ENCODE data around the gene TM7SF2.

TM7SF2 gene

GRCh38 chr11:65159012-65159411, 47.3 kb downstream of the TM7SF2 start:
- no peak for DNase-seq

DNA sequence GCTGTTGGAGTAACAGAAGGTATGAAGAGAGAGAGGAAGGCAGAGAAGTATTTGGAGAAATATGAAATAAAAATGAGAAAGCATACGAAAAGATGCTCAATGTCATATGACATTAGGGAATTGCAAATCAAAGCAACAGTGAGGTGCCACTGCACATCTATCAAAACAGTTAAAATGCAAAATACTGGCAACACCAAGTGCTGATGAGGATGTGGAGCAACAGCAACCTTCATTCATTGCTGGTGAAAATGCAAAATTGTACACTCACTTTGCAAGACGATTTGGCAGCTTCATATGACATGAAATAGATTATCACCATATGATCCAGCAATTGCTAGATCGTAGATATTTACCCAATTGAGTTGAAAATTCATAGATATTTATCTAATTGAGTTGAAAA, 49.0 kb downstream of the TM7SF2 start:
- no peak for DNase-seq

DNA sequence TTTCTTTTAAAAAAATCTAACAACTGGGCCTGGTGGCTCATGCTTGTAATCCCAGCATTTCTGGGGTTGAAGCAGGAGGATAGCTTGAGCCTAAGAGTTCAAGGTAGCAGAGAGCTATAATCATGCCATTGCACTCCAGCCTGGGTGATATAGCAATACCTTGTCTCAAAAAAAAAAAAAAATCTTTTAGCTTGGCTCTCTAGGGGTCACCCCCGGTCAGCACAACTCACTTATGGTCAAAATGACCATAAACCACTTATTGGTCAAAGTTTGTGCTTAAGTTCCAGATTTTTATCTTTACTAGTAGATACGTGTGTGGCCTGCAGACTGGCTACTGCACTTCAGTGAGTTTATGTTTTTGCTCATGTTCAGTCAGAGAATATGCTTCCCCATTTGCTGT, 52.0 kb downstream of the TM7SF2 start:
- DNase-seq: no peak
